Panc1 (cell line): ENCODE data around the gene ERC2. TPM values are rescaled to one million over a fixed set of nuclear protein-coding genes. Genes with fewer than 3 reads are reported as not detected.

Experiments used
- ATAC-seq: fragments of 200-7000 bp; cut with Tn5 transposase; 2 replicates; pipeline ENCODE4 v1.9.1; 2020; ENCODE audit warnings: mild to moderate bottlenecking, moderate library complexity
- BruUV-seq: library from RNA; stranded (reverse); fragments of 400-500 nt; replicated peaks from 2 replicates; lab custom pipeline; 2021; lab: Mats Ljungman, UMichigan
- CTCF ChIA-PET: fragments of 300-600 bp; sonication (Branson Sonifier 250); formaldehyde crosslinking; loops from one replicate; lab custom pipeline; 2022; ENCODE audit warnings: antibody characterized with exemption; lab: Charles Lee
- POLR2A ChIA-PET: fragments of 300-600 bp; sonication (Branson Sonifier 250); formaldehyde crosslinking; loops from one replicate; lab custom pipeline; 2022; ENCODE audit warnings: antibody characterized with exemption; lab: Charles Lee
- DNase-seq: peaks from one replicate; pipeline ENCODE4 v3.0.0-alpha.2; 2010; ENCODE audit warnings: low read depth, low spot score
- H3K27ac ChIP-seq: 2 replicates; pipeline ENCODE4 v1.5.1; 2011; ENCODE audit warnings: mild to moderate bottlenecking, low read length, inconsistent platforms
- H3K27me3 ChIP-seq: fragments of 200-500 bp; sonication (Bioruptor generic); 2 replicates; pipeline ENCODE4 v1.6.0; 2014; ENCODE audit warnings: low read length, inconsistent platforms; ENCODE audit not compliant: control insufficient read depth, insufficient read depth
- H3K36me3 ChIP-seq: fragments of 200-500 bp; sonication (Bioruptor generic); 2 replicates; pipeline ENCODE4 v1.5.1; 2014; ENCODE audit warnings: inconsistent platforms, mild to moderate bottlenecking, low read length, moderate library complexity; ENCODE audit not compliant: control insufficient read depth, insufficient read depth
- H3K4me1 ChIP-seq: 2 replicates; pipeline ENCODE4 v1.5.1; 2011; ENCODE audit warnings: inconsistent platforms, mild to moderate bottlenecking, low read length, moderate library complexity; ENCODE audit not compliant: control insufficient read depth, insufficient read depth
- H3K4me3 ChIP-seq, 2 experiments: 2 replicates each; pipeline ENCODE4 v1.5.1; 2011 to 2012; ENCODE audit warnings: low read depth in 2 of 2, low read length in 2 of 2, mild to moderate bottlenecking in 2 of 2, inconsistent platforms in 1 of 2, moderate library complexity in 1 of 2
- H3K9me3 ChIP-seq: fragments of 200-500 bp; sonication (Bioruptor generic); 2 replicates; pipeline ENCODE4 v1.5.1; 2014; ENCODE audit warnings: low read depth, mild to moderate bottlenecking, inconsistent platforms, low read length, moderate library complexity; ENCODE audit not compliant: control insufficient read depth, insufficient read depth
- CTCF ChIP-seq: fragments of 450-650 bp; IDR thresholded peaks from 2 replicates; pipeline ENCODE4 v1.5.1; 2017; ENCODE audit warnings: mild to moderate bottlenecking
- POLR2AphosphoS5 ChIP-seq: IDR thresholded peaks from 2 replicates; pipeline ENCODE4 v1.6.1; 2012; ENCODE audit warnings: mild to moderate bottlenecking, low read depth, low read length, moderate library complexity
- REST ChIP-seq, 2 experiments: IDR thresholded peaks; 2 replicates each; pipeline ENCODE4 v1.6.1; 2011 to 2012; ENCODE audit warnings: low read depth in 2 of 2, control low read depth in 1 of 2, low read length in 1 of 2, mild to moderate bottlenecking in 1 of 2, moderate library complexity in 1 of 2; ENCODE audit not compliant: insufficient read depth in 1 of 2
- SIN3A ChIP-seq: IDR thresholded peaks from 2 replicates; pipeline ENCODE4 v1.6.1; 2012; ENCODE audit warnings: low read depth, mild to moderate bottlenecking, low read length, moderate library complexity, borderline replicate concordance; ENCODE audit not compliant: insufficient read depth
- TCF7L2 ChIP-seq: IDR thresholded peaks from 2 replicates; pipeline ENCODE4 v1.6.1; 2011; ENCODE audit warnings: mild to moderate bottlenecking, low read depth, low read length, inconsistent platforms
- in situ Hi-C: cut with HindIII; loops from 2 replicates; pipeline ENCODE4 v1.10.0; 2016; ENCODE audit warnings: low sequenced_read_pairs, low pct_unique_long_range_greater_than_20kb
- intact Hi-C: fragments of 100-400 bp; cut with micrococcal nuclease; formaldehyde crosslinking; loops from one replicate; pipeline ENCODE4 v1.10.0; 2022; ENCODE audit not compliant: unreplicated experiment
- total RNA-seq: library from RNA; stranded (reverse); gene quantifications from one replicate; pipeline ENCODE4 v1.2.1, GENCODE V29; 2021; ENCODE audit not compliant: unreplicated experiment

The ERC2 gene
- total RNA-seq, 1 experiment from 2014 or later, result 0.33 TPM

- Histone ChIP-seq H3K27me3 (no peaks in the 10 kb centered on the region), H3K4me3 (no peak overlapping the region), H3K9me3 (no peaks in the 10 kb centered on the region), H3K4me1 (no peaks in the 10 kb centered on the region), H3K27ac (no peak overlapping the region), H3K36me3 (no peaks in the 10 kb centered on the region)
- TF ChIP-seq CTCF (no peak), SIN3A (no peak), REST (IDR thresholded peaks at IDR 0.05; ENCODE audit: insufficient read depth in 1 of 2, low read depth in 2 of 2, low read length in 1 of 2) (no peak), POLR2AphosphoS5 (no peak; the same call in 1 of the 2 replicates), TCF7L2 (no peak)
- ChIA-PET POLR2A (no interaction called here), CTCF (no interaction called here)
- in situ Hi-C loops (no loop called here), intact Hi-C loops (no loop called here)
- ATAC-seq (peak; percentile 92), DNase-seq (peak; percentile 71)
- BruUV-seq, result no TSS peak
Observed at GRCh38 chr3:55873523-55874254, 594.6 kb downstream of the ERC2 start.

GRCh38 chr3:55870594-55870993 lies 597.7 kb downstream of the ERC2 start:
- DNase-seq (no peak), ATAC-seq (no peak)
- ChIA-PET POLR2A (no interaction called here), CTCF (no interaction called here)
- Histone ChIP-seq H3K4me3 (no peak overlapping the region), H3K27me3 (no peaks in the 10 kb centered on the region), H3K36me3 (no peaks in the 10 kb centered on the region), H3K4me1 (no peaks in the 10 kb centered on the region), H3K9me3 (no peaks in the 10 kb centered on the region), H3K27ac (no peak overlapping the region)
- no TSS peak for BruUV-seq
- in situ Hi-C loops (no loop called here), intact Hi-C loops (no loop called here)
- TF ChIP-seq SIN3A (no peak), POLR2AphosphoS5 (no peak), CTCF (no peak), REST (IDR thresholded peaks at IDR 0.05; ENCODE audit: insufficient read depth in 1 of 2, low read depth in 2 of 2, low read length in 1 of 2) (no peak), TCF7L2 (no peak)
